K562 (cell line): ENCODE data around the gene ST7. TPM values are rescaled to one million over a fixed set of nuclear protein-coding genes. Genes with fewer than 3 reads are reported as not detected.

Source experiments
- ATAC-seq: fragments of 200-7000 bp; cut with Tn5 transposase; 3 replicates; pipeline ENCODE4 v1.9.1; 2020; ENCODE audit warnings: moderate library complexity
- BruUV-seq: library from RNA; stranded (reverse); fragments of 400-500 nt; replicated peaks from 2 replicates; lab custom pipeline; 2021; lab: Mats Ljungman, UMichigan
- CTCF ChIA-PET: fragments of 300-600 bp; formaldehyde crosslinking; extraction: SDS; loops from one replicate; lab custom pipeline; 2021; ENCODE audit warnings: low intra/inter-chr PET ratio; lab: Yijun Ruan, JAX
- POLR2A ChIA-PET: fragments of 300-600, 350-650 bp; sonication (Branson Sonifier 250); formaldehyde crosslinking; extraction: SDS; loops from one replicate; lab custom pipeline; 2021; ENCODE audit warnings: antibody characterized with exemption, inconsistent platforms; lab: Yijun Ruan, JAX
- DNase-seq, 4 experiments: peaks; one replicate each; pipeline versions ENCODE4 v3.0.0 to v3.0.0-alpha.2; 2011 to 2018; ENCODE audit warnings: low spot score in 3 of 4, mixed read lengths in 3 of 4; ENCODE audit errors: extremely low read depth in 1 of 4
- FAIRE-seq: peaks from 2 replicates; lab custom pipeline; 2011; peaks lifted over from hg19 to GRCh38; lab: Jason Lieb, UNC
- H2AFZ ChIP-seq: 2 replicates; pipeline ENCODE4 v1.6.0; 2011; ENCODE audit warnings: low read depth, low read length, control low read depth, inconsistent platforms
- H3K27ac ChIP-seq: fragments of 200-600 bp; 3 replicates; pipeline ENCODE4 v1.8.0; 2011; ENCODE audit warnings: low read depth, mild to moderate bottlenecking, control low read depth, inconsistent platforms, low read length, moderate library complexity, mixed read lengths; ENCODE audit errors: extremely low read depth
- H3K27me3 ChIP-seq, 2 experiments: fragments of 300-600 bp in 1 of 2; 2 replicates in 1 of 2; 3 replicates in 1 of 2; pipeline versions ENCODE4 v1.6.0 to v1.8.0; 2011; ENCODE audit warnings: inconsistent platforms in 2 of 2, low read length in 2 of 2, mild to moderate bottlenecking in 1 of 2, mixed read lengths in 1 of 2, moderate library complexity in 1 of 2; ENCODE audit not compliant: control insufficient read depth in 2 of 2, insufficient read depth in 2 of 2
- H3K36me3 ChIP-seq: fragments of 300-600 bp; 3 replicates; pipeline ENCODE4 v1.8.0; 2011; ENCODE audit warnings: mild to moderate bottlenecking, low read length, inconsistent platforms; ENCODE audit not compliant: control insufficient read depth, insufficient read depth
- H3K4me1 ChIP-seq, 2 experiments: fragments of 200-600 bp in 1 of 2; replicated peaks in 1 of 2; 2 replicates in 1 of 2; 3 replicates in 1 of 2; pipeline versions ENCODE4 v1.5.1 to v1.8.0; 2011; ENCODE audit warnings: inconsistent platforms in 2 of 2, low read length in 2 of 2, mild to moderate bottlenecking in 1 of 2, mixed read lengths in 1 of 2, moderate library complexity in 1 of 2; ENCODE audit not compliant: control insufficient read depth in 2 of 2, insufficient read depth in 2 of 2
- H3K4me2 ChIP-seq: 2 replicates; pipeline ENCODE4 v1.6.1; 2011; ENCODE audit warnings: low read length, control low read depth, inconsistent platforms, mixed read lengths; ENCODE audit not compliant: insufficient read depth
- H3K4me3 ChIP-seq: fragments of 200-600 bp; sonication (generic), shearing (Covaris generic); 2 replicates; pipeline ENCODE4 v1.5.1; 2016; ENCODE audit warnings: control low read depth, inconsistent platforms
- H3K79me2 ChIP-seq: fragments of 200-600 bp; 3 replicates; pipeline ENCODE4 v1.8.0; 2011; ENCODE audit warnings: low read length, inconsistent platforms; ENCODE audit not compliant: control insufficient read depth, insufficient read depth
- H3K9ac ChIP-seq, 2 experiments: 2 replicates each; pipeline versions ENCODE4 v1.6.0 to v1.6.1; 2011; ENCODE audit warnings: low read depth in 2 of 2, low read length in 2 of 2, control low read depth in 1 of 2, inconsistent platforms in 1 of 2, mild to moderate bottlenecking in 1 of 2, mixed read lengths in 1 of 2; ENCODE audit not compliant: insufficient read depth in 1 of 2
- H3K9me1 ChIP-seq: one replicate; pipeline ENCODE4 v1.6.0; 2011; ENCODE audit warnings: inconsistent platforms, mild to moderate bottlenecking, low read length, moderate library complexity; ENCODE audit not compliant: control insufficient read depth, insufficient read depth
- H3K9me3 ChIP-seq: replicated peaks from 2 replicates; pipeline ENCODE4 v1.5.1; 2011; ENCODE audit warnings: low read depth, low read length, inconsistent platforms; ENCODE audit not compliant: control insufficient read depth, insufficient read depth
- H4K20me1 ChIP-seq: replicated peaks from 2 replicates; pipeline ENCODE4 v1.6.1; 2011; ENCODE audit warnings: low read length, inconsistent platforms, mixed read lengths; ENCODE audit not compliant: control insufficient read depth, insufficient read depth
- CBFA2T2 ChIP-seq: fragments of 450-650 bp; conservative IDR thresholded peaks from 2 replicates; pipeline ENCODE4 v1.6.1; 2017; ENCODE audit warnings: mild to moderate bottlenecking
- RFX1 ChIP-seq: fragments of 450-650 bp; IDR thresholded peaks from 2 replicates; pipeline ENCODE4 v1.6.1; 2016; ENCODE audit warnings: mild to moderate bottlenecking, moderate library complexity
- SAP30 ChIP-seq: fragments of 200-600 bp; sonication (generic); IDR thresholded peaks from 2 replicates; pipeline ENCODE4 v1.6.1; 2012; ENCODE audit warnings: borderline replicate concordance, low read depth, mild to moderate bottlenecking, moderate library complexity, low read length, control low read depth, inconsistent platforms; ENCODE audit not compliant: insufficient read depth, poor library complexity, severe bottlenecking
- TEAD1 ChIP-seq, 2 experiments: fragments of 450-650 bp in 1 of 2; sonication (generic) in 1 of 2; formaldehyde crosslinking; IDR thresholded peaks; 2 replicates each; pipeline versions ENCODE4 v1.4.0 to v1.8.0; 2020 to 2022; ENCODE audit warnings: mild to moderate bottlenecking in 2 of 2, missing genetic modification reagents in 1 of 2
- ZNF764 ChIP-seq: fragments of 250-450 bp; sonication (Bioruptor Pico); IDR thresholded peaks from 2 replicates; pipeline ENCODE4 v1.4.0; 2020; ENCODE audit warnings: low read depth, mild to moderate bottlenecking, moderate library complexity
- WGBS: fragments of 100-300 bp; shearing (Covaris generic); methylation state at CpG from one replicate; pipeline ENCODE4 v1.1.6; 2016; ENCODE audit warnings: low coverage, mixed read lengths; ENCODE audit not compliant: insufficient coverage; ENCODE audit errors: missing lambda C conversion rate; 5-methylcytosine and 5-hydroxymethylcytosine counted together
- in situ Hi-C: fragments of 300-500 bp; cut with MboI; formaldehyde crosslinking; loops from 4 replicates; pipeline ENCODE4 v1.15.0; 2018; ENCODE audit warnings: inconsistent platforms, mixed read lengths
- intact Hi-C: fragments of 100-400 bp; cut with micrococcal nuclease; formaldehyde crosslinking; loops from 2 replicates; pipeline ENCODE4 v1.14.2; 2022
- polyA plus RNA-seq, 8 experiments: library from polyadenylated mRNA; depleted of rRNA in 4 of 8; stranded (reverse) in 5 of 8; unstranded in 3 of 8; fragments of >200 nt; fragmentation: Nextera tagmentation in 2 of 8; fragmentation: Illumina TruSeq in 1 of 8; extraction: Ambion mirVana in 2 of 8; extraction: Trizol in 1 of 8; gene quantifications; 2 replicates each; pipeline versions ENCODE4 v1.2.1 to v1.2.3, GENCODE V29; 2011 to 2014; ENCODE audit warnings: inconsistent platforms in 1 of 8, missing spikeins in 1 of 8
- total RNA-seq, 7 experiments: library from RNA; depleted of rRNA in 6 of 7; stranded (reverse); fragments of >200 nt in 6 of 7; fragmentation: Illumina TruSeq in 2 of 7; extraction: Trizol in 2 of 7; gene quantifications; 2 replicates each; pipeline versions ENCODE4 v1.2.1 to v1.2.3, GENCODE V29; 2011 to 2021; ENCODE audit warnings: low replicate concordance in 1 of 7
- TF ChIP-seq, protein P1 (sequence below): conservative IDR thresholded peaks from 2 replicates; pipeline ENCODE4 v1.6.1; 2011; ENCODE audit warnings: low read depth, mild to moderate bottlenecking, low read length; ENCODE audit not compliant: control insufficient read depth
- TF ChIP-seq, protein P2 (sequence below), 2 experiments: IDR thresholded peaks in 1 of 2; conservative IDR thresholded peaks in 1 of 2; 2 replicates each; pipeline ENCODE4 v1.6.1; 2016; ENCODE audit warnings: low read depth in 2 of 2, mild to moderate bottlenecking in 1 of 2, missing compliant biosample characterization in 1 of 2, missing genetic modification characterization in 1 of 2, moderate library complexity in 1 of 2
- TF ChIP-seq, protein P3 (sequence below): fragments of 450-650 bp; IDR thresholded peaks from 2 replicates; pipeline ENCODE4 v1.6.1; 2016; ENCODE audit warnings: low read depth

Gene ST7
- total and polyA plus RNA-seq, 9 of the 15 experiments (the other 6 are each of a cell fraction or from before 2014, with no cell fraction given), result 23.9 to 56.3 (median 36.9) TPM

DNA sequence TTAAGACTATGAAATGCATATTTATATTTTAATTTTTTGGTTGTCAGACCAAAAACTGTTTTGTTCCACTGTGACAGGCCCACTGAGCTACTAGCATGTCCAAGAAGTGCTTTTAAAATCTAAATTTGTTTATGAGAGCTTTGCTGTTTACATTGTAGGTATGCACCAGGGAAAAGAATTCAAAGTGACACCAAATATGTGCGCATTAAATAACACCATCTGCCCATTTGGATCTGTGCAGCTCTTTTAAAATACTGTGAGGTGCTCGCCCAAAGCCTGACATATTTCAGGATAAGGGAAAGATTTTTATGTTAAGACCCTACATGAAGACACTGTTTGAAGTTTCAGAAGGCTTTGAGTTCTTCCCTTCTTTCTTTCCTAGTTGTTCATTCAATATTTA is 162.9 kb downstream of the ST7 start:
- DNase-seq (no peak), FAIRE-seq (no peak), ATAC-seq (no peak)
- ChIA-PET CTCF (no interaction called here), POLR2A (interaction anchor here (0.7 to 2.3 kb wide), 3 partner anchors 9 to 38 kb away, joined by 3 to 14 read pairs (median 4); no protein-coding TSS in a partner anchor)
- H2AFZ ChIP-seq, result no peak overlapping the region
- H3K4me2 ChIP-seq, result no peak overlapping the region
- no peaks in the 10 kb centered on the region; the same call in 1 of the 2 replicates for H4K20me1 ChIP-seq
- no peak overlapping the region for H3K27ac ChIP-seq
- no peaks in the 10 kb centered on the region for H3K27me3 ChIP-seq
- peaks cover 0 to 4% of the 10 kb centered on the region in 2 experiments; a peak in 2 of 5 replicates for H3K4me1 ChIP-seq
- no peak overlapping the region for H3K9ac ChIP-seq
- H3K9me3 ChIP-seq, result no peaks in the 10 kb centered on the region
- no TSS peak for BruUV-seq
- in situ Hi-C loops (loop anchor here (10.0 kb wide), 1 partner anchor 111 kb away; no protein-coding TSS in a partner anchor), intact Hi-C loops (loop anchor here (5.0 kb wide), 1 partner anchor 109 kb away; no protein-coding TSS in a partner anchor)
- peaks cover 24% of the 10 kb centered on the region; the same call in 2 of the 3 replicates for H3K36me3 ChIP-seq
- no peaks in the 10 kb centered on the region; the same call in 1 of the 3 replicates for H3K79me2 ChIP-seq
- WGBS, result 83% methylated on average over 2 of the region's 2 CpGs
- H3K4me3 ChIP-seq, result no peak overlapping the region
- H3K9me1 ChIP-seq, result no peaks in the 10 kb centered on the region
- TF ChIP-seq RFX1, result no peak
- TF ChIP-seq, protein P1, sequence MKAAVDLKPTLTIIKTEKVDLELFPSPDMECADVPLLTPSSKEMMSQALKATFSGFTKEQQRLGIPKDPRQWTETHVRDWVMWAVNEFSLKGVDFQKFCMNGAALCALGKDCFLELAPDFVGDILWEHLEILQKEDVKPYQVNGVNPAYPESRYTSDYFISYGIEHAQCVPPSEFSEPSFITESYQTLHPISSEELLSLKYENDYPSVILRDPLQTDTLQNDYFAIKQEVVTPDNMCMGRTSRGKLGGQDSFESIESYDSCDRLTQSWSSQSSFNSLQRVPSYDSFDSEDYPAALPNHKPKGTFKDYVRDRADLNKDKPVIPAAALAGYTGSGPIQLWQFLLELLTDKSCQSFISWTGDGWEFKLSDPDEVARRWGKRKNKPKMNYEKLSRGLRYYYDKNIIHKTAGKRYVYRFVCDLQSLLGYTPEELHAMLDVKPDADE, result no peak
- TF ChIP-seq, protein P2, sequence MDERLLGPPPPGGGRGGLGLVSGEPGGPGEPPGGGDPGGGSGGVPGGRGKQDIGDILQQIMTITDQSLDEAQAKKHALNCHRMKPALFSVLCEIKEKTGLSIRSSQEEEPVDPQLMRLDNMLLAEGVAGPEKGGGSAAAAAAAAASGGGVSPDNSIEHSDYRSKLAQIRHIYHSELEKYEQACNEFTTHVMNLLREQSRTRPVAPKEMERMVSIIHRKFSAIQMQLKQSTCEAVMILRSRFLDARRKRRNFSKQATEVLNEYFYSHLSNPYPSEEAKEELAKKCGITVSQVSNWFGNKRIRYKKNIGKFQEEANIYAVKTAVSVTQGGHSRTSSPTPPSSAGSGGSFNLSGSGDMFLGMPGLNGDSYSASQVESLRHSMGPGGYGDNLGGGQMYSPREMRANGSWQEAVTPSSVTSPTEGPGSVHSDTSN (CRISPR knock-in tag; IDR thresholded peaks at IDR 0.05; ENCODE audit: low read depth), result no peak
- TF ChIP-seq, protein P2 (tag; conservative IDR thresholded peaks at IDR 0.05; ENCODE audit: low read depth), result no peak
- no peak for TF ChIP-seq ZNF764 (CRISPR knock-in tag)
- TF ChIP-seq TEAD1 (CRISPR knock-in tag; IDR thresholded peaks at IDR 0.05), result no peak
- no peak for TF ChIP-seq SAP30
- no peak for TF ChIP-seq CBFA2T2
- TF ChIP-seq, protein P3, sequence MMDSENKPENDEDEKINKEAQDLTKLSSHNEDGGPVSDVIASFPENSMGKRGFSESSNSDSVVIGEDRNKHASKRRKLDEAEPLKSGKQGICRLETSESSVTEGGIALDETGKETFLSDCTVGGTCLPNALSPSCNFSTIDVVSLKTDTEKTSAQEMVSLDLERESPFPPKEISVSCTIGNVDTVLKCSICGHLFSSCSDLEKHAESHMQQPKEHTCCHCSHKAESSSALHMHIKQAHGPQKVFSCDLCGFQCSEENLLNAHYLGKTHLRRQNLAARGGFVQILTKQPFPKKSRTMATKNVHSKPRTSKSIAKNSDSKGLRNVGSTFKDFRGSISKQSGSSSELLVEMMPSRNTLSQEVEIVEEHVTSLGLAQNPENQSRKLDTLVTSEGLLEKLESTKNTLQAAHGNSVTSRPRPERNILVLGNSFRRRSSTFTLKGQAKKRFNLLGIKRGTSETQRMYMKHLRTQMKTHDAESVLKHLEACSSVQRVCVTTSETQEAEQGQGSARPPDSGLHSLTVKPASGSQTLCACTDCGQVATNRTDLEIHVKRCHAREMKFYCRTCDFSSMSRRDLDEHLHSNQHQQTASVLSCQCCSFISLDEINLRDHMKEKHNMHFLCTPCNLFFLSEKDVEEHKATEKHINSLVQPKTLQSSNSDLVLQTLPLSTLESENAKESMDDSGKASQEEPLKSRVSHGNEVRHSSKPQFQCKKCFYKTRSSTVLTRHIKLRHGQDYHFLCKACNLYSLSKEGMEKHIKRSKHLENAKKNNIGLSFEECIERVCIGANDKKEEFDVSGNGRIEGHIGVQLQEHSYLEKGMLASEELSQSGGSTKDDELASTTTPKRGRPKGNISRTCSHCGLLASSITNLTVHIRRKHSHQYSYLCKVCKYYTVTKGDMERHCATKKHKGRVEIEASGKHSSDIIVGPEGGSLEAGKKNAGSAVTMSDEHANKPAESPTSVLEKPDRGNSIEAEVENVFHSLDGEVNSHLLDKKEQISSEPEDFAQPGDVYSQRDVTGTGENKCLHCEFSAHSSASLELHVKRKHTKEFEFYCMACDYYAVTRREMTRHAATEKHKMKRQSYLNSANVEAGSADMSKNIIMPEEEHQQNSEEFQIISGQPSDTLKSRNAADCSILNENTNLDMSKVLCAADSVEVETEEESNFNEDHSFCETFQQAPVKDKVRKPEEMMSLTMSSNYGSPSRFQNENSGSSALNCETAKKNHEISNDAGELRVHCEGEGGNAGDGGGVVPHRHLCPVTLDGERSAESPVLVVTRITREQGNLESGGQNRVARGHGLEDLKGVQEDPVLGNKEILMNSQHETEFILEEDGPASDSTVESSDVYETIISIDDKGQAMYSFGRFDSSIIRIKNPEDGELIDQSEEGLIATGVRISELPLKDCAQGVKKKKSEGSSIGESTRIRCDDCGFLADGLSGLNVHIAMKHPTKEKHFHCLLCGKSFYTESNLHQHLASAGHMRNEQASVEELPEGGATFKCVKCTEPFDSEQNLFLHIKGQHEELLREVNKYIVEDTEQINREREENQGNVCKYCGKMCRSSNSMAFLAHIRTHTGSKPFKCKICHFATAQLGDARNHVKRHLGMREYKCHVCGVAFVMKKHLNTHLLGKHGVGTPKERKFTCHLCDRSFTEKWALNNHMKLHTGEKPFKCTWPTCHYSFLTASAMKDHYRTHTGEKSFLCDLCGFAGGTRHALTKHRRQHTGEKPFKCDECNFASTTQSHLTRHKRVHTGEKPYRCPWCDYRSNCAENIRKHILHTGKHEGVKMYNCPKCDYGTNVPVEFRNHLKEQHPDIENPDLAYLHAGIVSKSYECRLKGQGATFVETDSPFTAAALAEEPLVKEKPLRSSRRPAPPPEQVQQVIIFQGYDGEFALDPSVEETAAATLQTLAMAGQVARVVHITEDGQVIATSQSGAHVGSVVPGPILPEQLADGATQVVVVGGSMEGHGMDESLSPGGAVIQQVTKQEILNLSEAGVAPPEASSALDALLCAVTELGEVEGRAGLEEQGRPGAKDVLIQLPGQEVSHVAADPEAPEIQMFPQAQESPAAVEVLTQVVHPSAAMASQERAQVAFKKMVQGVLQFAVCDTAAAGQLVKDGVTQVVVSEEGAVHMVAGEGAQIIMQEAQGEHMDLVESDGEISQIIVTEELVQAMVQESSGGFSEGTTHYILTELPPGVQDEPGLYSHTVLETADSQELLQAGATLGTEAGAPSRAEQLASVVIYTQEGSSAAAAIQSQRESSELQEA, result no peak
